B cell (primary cell): ENCODE measurements around the gene WARS2. TPM values are rescaled to one million over a fixed set of nuclear protein-coding genes. Genes with fewer than 3 reads are reported as not detected.

ENCODE experiments used
- ATAC-seq: fragments of 200-7000 bp; cut with Tn5 transposase; one replicate; pipeline ENCODE4 v1.10.0; 2021; ENCODE audit warnings: low read depth, mild to moderate bottlenecking, moderate number of reproducible peaks, moderate library complexity
- CTCF ChIA-PET: fragments of 350-600 bp; sonication (Branson Sonifier 250); formaldehyde crosslinking; loops from one replicate; lab custom pipeline; 2021; ENCODE audit warnings: antibody characterized with exemption, inconsistent platforms; lab: Charles Lee
- POLR2A ChIA-PET: fragments of 350-600 bp; sonication (Branson Sonifier 250); formaldehyde crosslinking; loops from one replicate; lab custom pipeline; 2021; ENCODE audit warnings: antibody characterized with exemption; lab: Charles Lee
- DNase-seq: peaks from one replicate; pipeline ENCODE4 v3.0.0; 2013
- H2AFZ ChIP-seq: 2 replicates; pipeline ENCODE4 v1.6.1; 2012; ENCODE audit warnings: mild to moderate bottlenecking, low read depth, low read length; ENCODE audit not compliant: insufficient read depth, poor library complexity, severe bottlenecking
- H3K27ac ChIP-seq, 2 donors: 1 replicate in 1 of 2; 2 replicates in 1 of 2; pipeline ENCODE4 v1.5.1; 2012 to 2013; ENCODE audit warnings: low read length in 2 of 2, mild to moderate bottlenecking in 2 of 2, moderate library complexity in 1 of 2
- H3K27me3 ChIP-seq, 4 experiments: fragments of 200-600 bp in 1 of 4; sonication (generic) in 1 of 4; replicated peaks in 1 of 4; 1 replicate in 2 of 4; 2 replicates in 2 of 4; pipeline versions ENCODE4 v1.6.1 to v1.7.0; 2013 to 2016; ENCODE audit warnings: low read length in 3 of 4, mild to moderate bottlenecking in 2 of 4, mixed read lengths in 1 of 4, moderate library complexity in 1 of 4; ENCODE audit not compliant: insufficient read depth in 4 of 4, control insufficient read depth in 3 of 4; ENCODE audit errors: control extremely low read depth in 1 of 4
- H3K36me3 ChIP-seq, 2 experiments: replicated peaks in 1 of 2; 1 replicate in 1 of 2; 2 replicates in 1 of 2; pipeline versions ENCODE4 v1.6.1 to v1.7.1; 2013; ENCODE audit warnings: low read length in 1 of 2; ENCODE audit not compliant: insufficient read depth in 2 of 2, control insufficient read depth in 1 of 2; ENCODE audit errors: control extremely low read depth in 1 of 2, extremely low read depth in 1 of 2
- H3K4me1 ChIP-seq, 2 donors: fragments of 200-600 bp in 1 of 2; sonication (generic) in 1 of 2; 1 replicate in 1 of 2; 2 replicates in 1 of 2; pipeline versions ENCODE4 v1.5.1 to v1.6.1; 2013 to 2017; ENCODE audit warnings: low read length in 2 of 2; ENCODE audit not compliant: control insufficient read depth in 2 of 2, insufficient read depth in 2 of 2
- H3K4me2 ChIP-seq: replicated peaks from 2 replicates; pipeline ENCODE3; 2012; ENCODE audit warnings: mild to moderate bottlenecking, low read depth, low read length; ENCODE audit not compliant: poor library complexity, severe bottlenecking
- H3K4me3 ChIP-seq, 5 experiments: fragments of 200-600 bp in 1 of 5; sonication (generic) in 1 of 5; 1 replicate in 3 of 5; 2 replicates in 2 of 5; pipeline versions ENCODE4 v1.5.1 to v1.7.0; 2011 to 2016; ENCODE audit warnings: low read length in 4 of 5, mild to moderate bottlenecking in 4 of 5, low read depth in 2 of 5, control low read depth in 1 of 5, moderate library complexity in 1 of 5; ENCODE audit not compliant: insufficient read depth in 1 of 5; ENCODE audit errors: control extremely low read depth in 1 of 5, extremely low read depth in 1 of 5
- H3K79me2 ChIP-seq: fragments of 200-600 bp; sonication (generic); one replicate; pipeline ENCODE4 v1.6.0; 2016; ENCODE audit warnings: low read length; ENCODE audit not compliant: control insufficient read depth, insufficient read depth
- H3K9ac ChIP-seq: fragments of 200-600 bp; sonication (generic); 2 replicates; pipeline ENCODE4 v1.6.1; 2017; ENCODE audit warnings: mild to moderate bottlenecking, low read length, moderate library complexity
- H3K9me3 ChIP-seq, 3 donors: one replicate each; pipeline versions ENCODE4 v1.6.1 to v1.7.1; 2013; ENCODE audit warnings: low read length in 2 of 3; ENCODE audit not compliant: control insufficient read depth in 2 of 3, insufficient read depth in 1 of 3; ENCODE audit errors: control extremely low read depth in 1 of 3
- H4K20me1 ChIP-seq: 2 replicates; pipeline ENCODE4 v1.6.0; 2012; ENCODE audit warnings: mild to moderate bottlenecking, low read length; ENCODE audit not compliant: insufficient read depth, control insufficient read depth, poor library complexity, severe bottlenecking
- H3K27ac Mint-ChIP-seq: one replicate; pipeline ENCODE4 v1.8.0; 2021; ENCODE audit warnings: mixed read lengths
- H3K27me3 Mint-ChIP-seq: one replicate; pipeline ENCODE4 v1.8.0; 2021; ENCODE audit warnings: mixed read lengths
- H3K4me1 Mint-ChIP-seq: one replicate; pipeline ENCODE4 v1.8.0; 2021; ENCODE audit warnings: mixed read lengths
- H3K4me3 Mint-ChIP-seq: one replicate; pipeline ENCODE4 v1.8.0; 2021; ENCODE audit warnings: mixed read lengths
- H3K9me3 Mint-ChIP-seq: one replicate; pipeline ENCODE4 v1.8.0; 2022; ENCODE audit warnings: mixed read lengths; ENCODE audit not compliant: insufficient read depth
- CTCF ChIP-seq: fragments of 200-600 bp; IDR thresholded peaks from one replicate; pipeline ENCODE4 v1.8.0; 2022; ENCODE audit warnings: antibody characterized with exemption, mild to moderate bottlenecking
- EZH2 ChIP-seq: IDR thresholded peaks from 2 replicates; pipeline ENCODE4 v1.6.1; 2012; ENCODE audit warnings: borderline replicate concordance, low read depth, mild to moderate bottlenecking, moderate library complexity, low read length; ENCODE audit not compliant: insufficient read depth, poor library complexity, severe bottlenecking
- WGBS: methylation state at CpG from one replicate; pipeline ENCODE4 v1.1.5; 2013; ENCODE audit warnings: missing lambda C conversion rate; ENCODE audit not compliant: insufficient coverage; 5-methylcytosine and 5-hydroxymethylcytosine counted together
- intact Hi-C: fragments of 100-400 bp; cut with micrococcal nuclease; formaldehyde crosslinking; loops from one replicate; pipeline ENCODE4 v1.10.0; 2022
- polyA plus RNA-seq: library from polyadenylated mRNA; depleted of rRNA; stranded (reverse); fragments of >200 nt; gene quantifications from 2 replicates; pipeline ENCODE4 v1.2.3, GENCODE V29; 2012
- total RNA-seq, 2 donors: library from RNA; stranded (reverse); fragments of 120-200 nt in 1 of 2; gene quantifications; 1 replicate in 1 of 2; 2 replicates in 1 of 2; pipeline versions ENCODE4 v1.2.3 to v1.2.4, GENCODE V29; 2013 to 2022

The WARS2 gene
- total and polyA plus RNA-seq, 2 donors (not counting 1 experiment from before 2014, with no cell fraction given) = 4.2 to 14.3 TPM

GRCh38 chr1:118998171-118998570, 142.3 kb downstream of the WARS2 start:
- intact Hi-C loops = no loop called here
- peaks cover 0 to 94% (median 62%) of the 10 kb centered on the region in 4 experiments for H3K27me3 ChIP-seq
- H3K27ac Mint-ChIP-seq = no peak overlapping the region

GRCh38 chr1:118997225-118997624, 143.2 kb downstream of the WARS2 start:
- POLR2A ChIA-PET = no interaction called here
- no CpG with 5 or more reads among the region's 7 CpGs for WGBS
- Histone ChIP-seq H3K27ac (no peak overlapping the region), H3K9me3 (peaks cover 0 to 59% (median 0%) of the 10 kb centered on the region in 3 donors), H3K36me3 (no peaks in the 10 kb centered on the region), H4K20me1 (no peaks in the 10 kb centered on the region), H3K9ac (no peak overlapping the region), H3K4me1 (peaks cover 7 to 8% of the 10 kb centered on the region in 2 donors), H3K79me2 (no peaks in the 10 kb centered on the region), H2AFZ (no peak overlapping the region), H3K27me3 (peaks cover 0 to 94% (median 60%) of the 10 kb centered on the region in 4 experiments), H3K4me3 (no peak overlapping the region), H3K4me2 (no peak overlapping the region)
- TF ChIP-seq CTCF (no peak), EZH2 (no peak)
- intact Hi-C loops = no loop called here
- H3K27ac Mint-ChIP-seq = no peak overlapping the region
- DNase-seq (no peak), ATAC-seq (no peak)
- peaks cover 66% of the 10 kb centered on the region for H3K27me3 Mint-ChIP-seq
- peaks cover 3% of the 10 kb centered on the region for H3K9me3 Mint-ChIP-seq
- CTCF ChIA-PET = no interaction called here
- peaks cover 11% of the 10 kb centered on the region for H3K4me1 Mint-ChIP-seq
- H3K4me3 Mint-ChIP-seq = no peak overlapping the region

More at GRCh38 chr1:118998171-118998570, 142.3 kb downstream of the WARS2 start:
- Histone ChIP-seq H3K4me2 (no peak overlapping the region), H3K27ac (no peak overlapping the region), H3K36me3 (no peaks in the 10 kb centered on the region), H3K9ac (no peak overlapping the region), H3K79me2 (no peaks in the 10 kb centered on the region), H2AFZ (no peak overlapping the region), H3K4me3 (no peak overlapping the region), H3K4me1 (peaks cover 4 to 7% of the 10 kb centered on the region in 2 donors), H4K20me1 (no peaks in the 10 kb centered on the region), H3K9me3 (peaks cover 0 to 50% (median 0%) of the 10 kb centered on the region in 3 donors)
- Mint-ChIP-seq H3K9me3 (peaks cover 3% of the 10 kb centered on the region), H3K4me1 (peaks cover 9% of the 10 kb centered on the region), H3K4me3 (no peak overlapping the region), H3K27me3 (peaks cover 70% of the 10 kb centered on the region)
- ATAC-seq (no peak), DNase-seq (no peak)
- TF ChIP-seq EZH2 (no peak), CTCF (no peak)
- ChIA-PET POLR2A (no interaction called here), CTCF (no interaction called here)
- 40% methylated on average over 2 of the region's 2 CpGs for WGBS
